ENCODE results near the gene NDUFB10.

DNA sequence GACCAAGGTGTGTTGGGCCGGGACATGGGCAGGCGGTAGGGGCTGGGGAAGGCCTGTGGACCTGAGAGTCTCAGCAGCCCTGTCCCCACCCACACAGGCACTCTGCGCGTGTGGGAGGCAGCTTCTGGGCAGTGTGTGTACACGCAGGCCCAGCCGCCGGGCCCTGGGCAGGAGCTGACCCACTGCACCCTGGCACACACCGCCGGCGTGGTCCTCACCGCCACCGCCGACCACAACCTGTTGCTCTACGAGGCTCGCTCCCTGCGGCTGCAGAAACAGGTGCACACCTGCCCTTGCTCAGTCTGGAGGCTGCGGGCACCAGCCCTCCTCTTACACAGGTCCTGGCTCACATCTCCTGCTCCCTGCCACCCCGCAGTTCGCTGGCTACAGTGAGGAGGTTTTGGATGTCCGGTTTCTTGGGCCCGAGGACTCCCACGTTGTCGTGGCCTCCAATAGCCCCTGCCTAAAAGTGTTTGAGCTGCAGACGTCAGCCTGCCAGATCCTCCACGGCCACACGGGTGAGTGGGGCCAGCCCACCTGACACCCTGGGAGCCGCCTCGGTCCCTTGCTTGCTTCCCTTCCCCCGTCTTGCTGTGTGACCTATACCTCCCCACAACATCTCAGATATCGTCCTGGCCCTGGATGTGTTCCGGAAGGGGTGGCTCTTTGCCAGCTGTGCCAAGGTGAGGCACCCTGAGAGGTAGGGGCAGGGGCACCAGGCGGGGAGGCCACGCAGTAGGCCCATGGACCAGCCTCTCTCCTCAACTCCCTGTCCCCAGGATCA lies 16.3 kb downstream of the NDUFB10 start:
- TF ChIP-seq CTCF (IDR thresholded peaks at IDR 0.05) (no peak), POLR2A (IDR thresholded peaks at IDR 0.05) (no peak)
